WI38 (cell line): Measurements from ENCODE around the gene RNF141.
A peak's percentile ranks its signal among the peaks of the same experiment; 100 is the strongest.

Source experiments
- H3K4me3 ChIP-seq: 2 replicates; pipeline ENCODE4 v1.5.1; 2011; ENCODE audit warnings: low read depth, mild to moderate bottlenecking, control low read depth, low read length
- TF ChIP-seq, protein P1 (sequence below): IDR thresholded peaks from 2 replicates; pipeline ENCODE4 v1.5.1; 2012; ENCODE audit warnings: low read depth, mild to moderate bottlenecking, control low read depth, low read length

Gene RNF141, protein sequence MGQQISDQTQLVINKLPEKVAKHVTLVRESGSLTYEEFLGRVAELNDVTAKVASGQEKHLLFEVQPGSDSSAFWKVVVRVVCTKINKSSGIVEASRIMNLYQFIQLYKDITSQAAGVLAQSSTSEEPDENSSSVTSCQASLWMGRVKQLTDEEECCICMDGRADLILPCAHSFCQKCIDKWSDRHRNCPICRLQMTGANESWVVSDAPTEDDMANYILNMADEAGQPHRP

DNA sequence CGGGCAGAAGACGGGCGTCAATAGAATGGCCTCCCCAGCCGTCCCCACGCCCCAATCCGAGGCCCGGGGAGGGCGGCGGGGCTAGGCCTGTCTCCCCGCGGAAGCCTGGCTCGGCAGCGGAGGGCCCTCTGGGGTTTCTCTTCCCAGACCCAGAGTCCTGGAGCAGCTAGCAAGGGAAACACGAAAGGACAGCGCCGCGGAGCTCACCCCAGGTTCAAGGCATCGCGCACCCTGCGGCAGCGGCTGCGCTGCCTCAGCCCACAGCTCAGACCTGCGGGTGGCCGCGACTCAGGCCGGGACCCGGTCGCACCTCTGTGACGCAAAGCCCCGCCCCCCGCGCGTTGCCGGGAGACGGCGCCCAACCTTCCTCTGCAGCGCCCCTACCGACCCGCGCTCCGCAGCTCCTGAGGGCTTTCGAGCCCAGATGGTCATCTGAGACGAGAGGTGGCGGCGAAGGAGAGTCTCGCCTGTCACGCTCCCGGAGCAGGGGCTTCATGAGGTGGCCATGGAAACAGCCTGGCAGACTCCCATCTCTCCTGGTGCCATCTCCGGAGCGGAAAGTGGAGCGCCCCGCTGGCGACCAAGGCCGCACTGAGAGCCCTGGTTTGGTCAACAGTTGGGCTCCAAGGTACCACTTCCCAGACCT, at the start of gene RNF141:
Gene RNF141 (minus strand): TSS at position 273 of the 646 bp plus-strand sequence. CDS start 7,029 bp downstream, outside the sequence.
- TF ChIP-seq, protein P1, sequence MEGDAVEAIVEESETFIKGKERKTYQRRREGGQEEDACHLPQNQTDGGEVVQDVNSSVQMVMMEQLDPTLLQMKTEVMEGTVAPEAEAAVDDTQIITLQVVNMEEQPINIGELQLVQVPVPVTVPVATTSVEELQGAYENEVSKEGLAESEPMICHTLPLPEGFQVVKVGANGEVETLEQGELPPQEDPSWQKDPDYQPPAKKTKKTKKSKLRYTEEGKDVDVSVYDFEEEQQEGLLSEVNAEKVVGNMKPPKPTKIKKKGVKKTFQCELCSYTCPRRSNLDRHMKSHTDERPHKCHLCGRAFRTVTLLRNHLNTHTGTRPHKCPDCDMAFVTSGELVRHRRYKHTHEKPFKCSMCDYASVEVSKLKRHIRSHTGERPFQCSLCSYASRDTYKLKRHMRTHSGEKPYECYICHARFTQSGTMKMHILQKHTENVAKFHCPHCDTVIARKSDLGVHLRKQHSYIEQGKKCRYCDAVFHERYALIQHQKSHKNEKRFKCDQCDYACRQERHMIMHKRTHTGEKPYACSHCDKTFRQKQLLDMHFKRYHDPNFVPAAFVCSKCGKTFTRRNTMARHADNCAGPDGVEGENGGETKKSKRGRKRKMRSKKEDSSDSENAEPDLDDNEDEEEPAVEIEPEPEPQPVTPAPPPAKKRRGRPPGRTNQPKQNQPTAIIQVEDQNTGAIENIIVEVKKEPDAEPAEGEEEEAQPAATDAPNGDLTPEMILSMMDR: peak; percentile 81
- H3K4me3 ChIP-seq: peak within 1 kb of the TSS; percentile 82

DNA sequence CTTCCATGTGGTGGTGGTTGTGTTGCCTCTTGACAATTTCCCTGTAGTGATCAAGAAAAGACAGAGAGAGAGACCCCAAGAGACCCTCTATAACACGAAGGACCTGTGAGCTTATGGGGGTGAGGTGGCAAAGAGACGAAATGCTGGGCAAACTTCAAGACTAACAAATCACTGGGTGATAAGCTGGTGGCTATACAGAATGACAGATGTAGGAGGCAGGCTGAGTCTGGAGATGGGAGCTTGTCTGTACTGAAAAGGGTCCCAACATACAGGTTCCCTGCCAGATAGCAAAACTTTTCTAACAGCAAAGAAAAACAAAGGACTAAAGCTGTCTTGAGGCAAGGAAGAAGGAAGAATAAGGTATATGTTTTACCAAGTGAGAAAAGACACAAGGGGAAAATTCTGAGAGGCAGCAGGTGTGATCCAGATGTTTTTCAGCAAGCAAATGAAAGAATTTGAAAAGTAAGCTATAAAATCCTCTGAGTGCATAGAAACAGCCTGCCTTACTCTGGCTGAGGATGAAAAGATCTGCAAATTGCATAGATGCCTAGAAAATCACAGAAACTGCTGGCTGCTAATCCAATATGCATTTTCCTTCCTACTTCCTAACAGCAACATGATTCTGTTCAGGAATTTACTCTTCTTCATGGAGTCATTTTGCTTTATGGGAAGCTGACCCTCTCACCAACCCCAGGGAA, 49.4 kb upstream of the RNF141 start:
- TF ChIP-seq, protein P1: no peak
- no peak overlapping the region for H3K4me3 ChIP-seq

DNA sequence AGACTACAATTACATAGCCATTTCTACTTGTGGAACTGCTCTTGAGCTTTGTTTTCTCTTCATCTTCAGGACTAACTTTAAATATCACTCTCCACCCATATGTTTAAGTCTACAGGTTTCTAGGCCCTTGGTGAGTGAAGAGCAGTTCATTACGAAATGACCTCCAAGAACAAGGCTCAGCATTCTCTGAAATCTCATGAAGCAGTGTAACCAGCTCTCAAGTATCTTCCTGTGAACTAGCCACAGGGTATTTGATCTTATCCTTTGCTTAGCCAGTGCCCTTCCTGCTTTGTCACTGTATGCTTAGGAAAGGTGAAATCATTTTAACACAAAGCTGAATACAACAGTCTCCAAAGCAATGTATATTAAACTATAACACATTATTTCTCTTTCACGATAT, 47.9 kb upstream of the RNF141 start:
- H3K4me3 ChIP-seq: no peak overlapping the region
- TF ChIP-seq, protein P1: no peak

DNA sequence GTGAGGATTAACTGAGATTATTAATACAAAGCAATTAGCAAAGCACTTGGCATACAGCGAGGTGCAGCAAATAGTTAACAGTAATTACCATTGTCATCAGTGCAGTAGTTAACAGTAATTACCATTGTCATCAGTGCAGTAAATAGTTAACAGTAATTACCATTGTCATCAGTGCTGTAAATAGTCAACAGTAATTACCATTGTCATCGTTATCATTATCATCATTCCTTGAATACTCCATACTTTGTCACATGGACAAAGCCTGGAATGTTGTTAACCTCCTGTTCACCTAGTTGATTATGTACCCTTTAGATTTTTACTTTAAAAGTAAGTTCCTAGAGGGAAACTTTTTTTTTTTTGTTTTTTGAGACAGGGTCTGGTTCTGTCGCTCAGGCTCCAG, 47.0 kb upstream of the RNF141 start:
- TF ChIP-seq, protein P1: no peak
- no peak overlapping the region for H3K4me3 ChIP-seq

DNA sequence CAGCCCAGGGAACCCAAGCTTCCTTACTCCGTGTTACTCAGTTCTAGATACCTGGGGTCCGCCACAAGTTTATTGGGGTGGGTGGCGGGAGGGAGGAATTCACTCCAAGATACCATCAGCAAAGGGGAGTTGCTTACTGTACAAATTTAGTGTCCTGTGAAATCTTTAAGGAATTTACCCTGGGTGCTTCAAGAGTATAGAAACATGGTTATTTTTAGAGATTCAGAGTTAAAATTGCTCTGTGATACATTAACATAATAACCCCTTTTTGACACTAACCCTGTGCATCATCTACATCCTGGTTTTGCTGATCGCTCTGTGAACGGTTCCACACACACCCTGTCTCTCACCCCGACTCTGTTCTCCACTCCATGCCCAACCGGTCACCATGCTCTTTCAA, 46.4 kb upstream of the RNF141 start:
- TF ChIP-seq, protein P1: no peak
- H3K4me3 ChIP-seq: no peak overlapping the region

DNA sequence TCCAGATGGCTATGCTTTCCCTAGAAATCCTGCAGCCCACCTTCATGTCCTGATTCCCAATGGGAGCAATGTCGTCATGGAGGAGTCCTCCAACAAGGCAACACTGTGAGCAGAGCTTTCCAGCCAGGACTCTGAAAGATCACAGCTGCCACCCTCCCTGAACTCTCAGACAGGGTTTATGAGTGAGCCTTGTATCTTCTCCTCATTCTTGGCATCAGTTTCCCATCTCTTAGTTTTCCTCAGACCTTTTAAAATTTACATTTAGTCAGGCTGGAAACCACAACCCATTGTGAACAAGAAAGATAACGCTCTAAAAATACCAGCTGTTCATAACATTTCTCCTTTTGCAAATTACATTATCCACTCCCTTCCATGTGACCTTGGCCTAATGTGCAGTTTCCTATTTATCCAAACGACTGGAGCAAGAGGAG, 43.1 kb upstream of the RNF141 start:
- H3K4me3 ChIP-seq: no peak overlapping the region
- TF ChIP-seq, protein P1: no peak

DNA sequence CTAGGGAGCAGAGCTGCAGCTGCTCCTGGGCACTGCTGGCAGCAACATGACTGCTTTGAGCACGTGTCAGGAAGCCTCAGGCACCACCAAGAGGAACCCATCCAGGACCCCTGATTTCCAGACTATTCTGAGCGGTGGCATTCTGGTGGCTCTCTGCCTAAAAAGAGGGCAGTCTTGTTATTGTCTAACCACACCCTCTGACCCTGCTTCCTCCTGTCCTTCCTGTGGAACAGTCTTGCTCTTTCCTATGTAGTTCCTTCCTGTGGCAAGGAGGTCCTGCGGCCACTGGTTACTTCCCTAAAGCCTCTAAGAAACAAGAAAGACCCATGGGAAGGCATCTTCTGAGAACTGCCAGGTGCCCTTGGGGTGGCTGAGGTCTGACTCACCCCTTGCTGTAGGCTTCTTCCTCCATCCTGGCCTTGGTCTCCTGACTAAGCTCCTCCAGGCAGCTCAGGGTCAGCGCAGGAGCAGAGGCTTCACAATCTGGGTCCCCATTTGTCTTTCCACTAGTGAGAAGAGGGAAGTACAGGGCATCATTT, 40.6 kb upstream of the RNF141 start:
- no peak overlapping the region for H3K4me3 ChIP-seq
- TF ChIP-seq, protein P1: no peak
